Prostate gland (tissue), 2 donors: ENCODE data around the gene SF3A2. TPM values are rescaled to one million over a fixed set of nuclear protein-coding genes. Genes with fewer than 3 reads are reported as not detected.

Experiments
- DNase-seq: peaks from one replicate; pipeline ENCODE4 v3.0.0-alpha.2; 2019; ENCODE audit warnings: low spot score
- H3K27ac ChIP-seq, 2 donors: fragments of 200-600 bp; sonication (generic); 2 replicates each; pipeline ENCODE4 v1.5.1; 2017 to 2019
- H3K27me3 ChIP-seq: fragments of 200-600 bp; sonication (generic); replicated peaks from 2 replicates; pipeline ENCODE4 v1.5.1; 2019; ENCODE audit not compliant: insufficient read depth
- H3K36me3 ChIP-seq, 2 donors: fragments of 200-600 bp; sonication (generic); 1 replicate in 1 of 2; 2 replicates in 1 of 2; pipeline versions ENCODE4 v1.5.1 to v1.8.1; 2017 to 2019
- H3K4me1 ChIP-seq: fragments of 200-600 bp; sonication (generic); replicated peaks from 2 replicates; pipeline ENCODE4 v1.5.1; 2019
- H3K4me3 ChIP-seq, 2 donors: fragments of 200-600 bp; sonication (generic); 2 replicates each; pipeline ENCODE4 v1.5.1; 2017 to 2019
- H3K9me3 ChIP-seq: fragments of 200-600 bp; sonication (generic); 2 replicates; pipeline ENCODE4 v1.5.1; 2017
- CTCF ChIP-seq, 4 experiments: fragments of 200-600 bp in 2 of 4; fragments of 450-650 bp in 2 of 4; sonication (generic) in 2 of 4; IDR thresholded peaks; 1 replicate in 3 of 4; 2 replicates in 1 of 4; pipeline ENCODE4 v1.5.1; 2016 to 2019; ENCODE audit warnings: antibody characterized with exemption in 4 of 4, mild to moderate bottlenecking in 2 of 4, moderate library complexity in 2 of 4
- POLR2A ChIP-seq: fragments of 450-650 bp; IDR thresholded peaks from one replicate; pipeline ENCODE4 v1.6.1; 2016; ENCODE audit warnings: antibody characterized with exemption, mild to moderate bottlenecking
- POLR2AphosphoS5 ChIP-seq: sonication (generic); formaldehyde crosslinking; IDR thresholded peaks from one replicate; pipeline ENCODE4 v1.6.1; 2017; ENCODE audit warnings: antibody characterized with exemption
- WGBS: methylation state at CpG from one replicate; pipeline ENCODE4 v1.1.5; 2018; 5-methylcytosine and 5-hydroxymethylcytosine counted together
- intact Hi-C: fragments of 100-400 bp; cut with DNase I; formaldehyde crosslinking; loops from one replicate; pipeline ENCODE4 v1.14.2; 2022
- total RNA-seq, 2 donors: library from RNA; depleted of rRNA; stranded (reverse); fragments of >200 nt; gene quantifications; one replicate each; pipeline ENCODE4 v1.1.0, GENCODE V29; 2016

The SF3A2 gene
- total RNA-seq, 2 donors from 2014 or later, result 31.9 to 113 TPM

- Histone ChIP-seq H3K9me3 (no peaks in the 10 kb centered on the region), H3K27ac (no peak overlapping the region), H3K36me3 (peaks cover 6 to 17% of the 10 kb centered on the region in 2 donors), H3K4me1 (no peaks in the 10 kb centered on the region), H3K27me3 (no peaks in the 10 kb centered on the region), H3K4me3 (no peak overlapping the region)
- 91% methylated on average over 37 of the region's 45 CpGs for WGBS
- no peak for TF ChIP-seq CTCF (IDR thresholded peaks at IDR 0.05)
- no peak for TF ChIP-seq POLR2A
- TF ChIP-seq POLR2AphosphoS5, result no peak
- no peak for DNase-seq
- intact Hi-C loops, result loop anchor here (10.0 kb wide), 1 partner anchor 95 kb away; the partner anchor contains the start of genes LSM7 and SPPL2B
These were observed 7.3 kb upstream of the SF3A2 start for GRCh38 chr19:2229103-2230032.

- TF ChIP-seq POLR2AphosphoS5 (no peak), CTCF (IDR thresholded peaks at IDR 0.05) (no peak), POLR2A (no peak)
- no peak overlapping the region for H3K27ac ChIP-seq
- H3K4me1 ChIP-seq, result peaks cover under 1% of the 10 kb centered on the region
- H3K4me3 ChIP-seq, result no peak overlapping the region
- H3K36me3 ChIP-seq, result peaks cover 6 to 17% of the 10 kb centered on the region in 2 donors
- H3K9me3 ChIP-seq, result no peaks in the 10 kb centered on the region
- no peak for DNase-seq
- intact Hi-C loops, result loop anchor here (10.0 kb wide), 1 partner anchor 95 kb away; the partner anchor contains the start of genes LSM7 and SPPL2B
- 89% methylated on average over 43 of the region's 43 CpGs for WGBS
- no peaks in the 10 kb centered on the region for H3K27me3 ChIP-seq
These were observed 6.5 kb upstream of the SF3A2 start for GRCh38 chr19:2230033-2230531.

DNA sequence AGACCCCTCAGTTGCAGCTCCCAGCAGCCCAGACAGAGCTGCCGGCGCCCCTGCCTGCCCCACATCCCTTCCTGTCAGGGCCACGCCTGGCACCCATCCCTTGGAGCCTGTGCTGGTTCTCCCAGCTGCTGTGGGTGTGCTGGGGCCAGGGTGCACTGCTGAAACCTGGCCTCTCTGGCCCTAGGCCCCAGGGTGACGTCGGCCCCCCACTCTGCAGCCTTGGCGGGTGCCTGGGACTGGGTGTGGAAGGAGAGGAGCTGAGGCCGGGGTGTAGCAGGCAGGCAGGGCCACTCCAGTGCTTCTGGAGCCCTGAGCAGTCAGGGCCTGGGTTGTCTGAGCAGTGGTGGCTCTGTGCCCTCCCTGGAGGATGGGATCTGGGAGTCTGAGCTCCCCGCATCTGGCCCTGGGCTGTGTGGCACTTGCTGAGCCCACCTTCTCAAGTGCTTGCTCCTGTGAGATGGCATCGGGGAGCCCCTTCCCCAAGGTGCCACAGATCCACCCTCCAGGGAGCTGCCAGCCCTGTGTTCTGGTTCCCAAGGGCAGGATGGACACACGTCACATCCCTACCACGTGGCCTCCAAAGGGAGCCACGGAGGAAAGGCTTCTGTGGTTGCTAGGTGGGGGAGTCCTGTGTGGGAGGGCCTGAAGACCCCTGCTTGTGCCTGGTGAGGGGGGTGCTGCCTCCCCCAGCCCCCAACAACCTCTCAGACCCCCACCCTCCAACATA is 5.7 kb upstream of the SF3A2 start:
- H3K9me3 ChIP-seq, result no peaks in the 10 kb centered on the region
- intact Hi-C loops, result loop anchor here (10.0 kb wide), 1 partner anchor 94 kb away; the partner anchor contains the start of genes LSM7 and SPPL2B
- no peak overlapping the region for H3K4me3 ChIP-seq
- H3K36me3 ChIP-seq, result peaks cover 6 to 11% of the 10 kb centered on the region in 2 donors
- H3K27ac ChIP-seq, result no peak overlapping the region
- WGBS, result 88% methylated on average over 11 of the region's 12 CpGs
- TF ChIP-seq POLR2AphosphoS5 (no peak), CTCF (IDR thresholded peaks at IDR 0.05) (no peak), POLR2A (no peak)
- H3K27me3 ChIP-seq, result no peaks in the 10 kb centered on the region
- peaks cover 4% of the 10 kb centered on the region for H3K4me1 ChIP-seq
- DNase-seq, result no peak

GRCh38 chr19:2231621-2232221 is 4.9 kb upstream of the SF3A2 start:
- Histone ChIP-seq H3K9me3 (no peaks in the 10 kb centered on the region), H3K27ac (no peak overlapping the region), H3K27me3 (no peaks in the 10 kb centered on the region), H3K4me3 (no peak overlapping the region), H3K4me1 (peaks cover 4% of the 10 kb centered on the region), H3K36me3 (peaks cover 0 to 3% of the 10 kb centered on the region in 2 donors)
- no peak for DNase-seq
- intact Hi-C loops, result loop anchor here (10.0 kb wide), 1 partner anchor 93 kb away; the partner anchor contains the start of genes LSM7 and SPPL2B
- WGBS, result 77% methylated on average over 21 of the region's 21 CpGs
- TF ChIP-seq POLR2AphosphoS5, result no peak
- no peak for TF ChIP-seq POLR2A
- TF ChIP-seq CTCF (IDR thresholded peaks at IDR 0.05), result no peak
